Left renal cortex interstitium (tissue), 4 donors: ENCODE data around the gene HOXB1. TPM values are rescaled to one million over a fixed set of nuclear protein-coding genes. Genes with fewer than 3 reads are reported as not detected.
A peak's percentile ranks its signal among the peaks of the same experiment; 100 is the strongest.
"Not testable (repeated sequence)": the region's sequence is repeated elsewhere in the genome, so short reads cannot be mapped to it uniquely, and the experiment has no call there.

Source experiments
- DNase-seq, 4 donors: peaks; one replicate each; pipeline ENCODE4 v3.0.0-alpha.2; 2013; ENCODE audit warnings: low read depth in 4 of 4, low spot score in 2 of 4, missing footprints in 1 of 4
- polyA plus RNA-seq, 4 donors: library from polyadenylated mRNA; unstranded; fragments of 120-200 nt; gene quantifications; one replicate each; pipeline ENCODE4 v1.2.1, GENCODE V29; 2013; ENCODE audit not compliant: insufficient read length in 4 of 4

The HOXB1 gene
- polyA plus RNA-seq, 4 donors = 0.17 to 0.58 (median 0.40) TPM

DNA sequence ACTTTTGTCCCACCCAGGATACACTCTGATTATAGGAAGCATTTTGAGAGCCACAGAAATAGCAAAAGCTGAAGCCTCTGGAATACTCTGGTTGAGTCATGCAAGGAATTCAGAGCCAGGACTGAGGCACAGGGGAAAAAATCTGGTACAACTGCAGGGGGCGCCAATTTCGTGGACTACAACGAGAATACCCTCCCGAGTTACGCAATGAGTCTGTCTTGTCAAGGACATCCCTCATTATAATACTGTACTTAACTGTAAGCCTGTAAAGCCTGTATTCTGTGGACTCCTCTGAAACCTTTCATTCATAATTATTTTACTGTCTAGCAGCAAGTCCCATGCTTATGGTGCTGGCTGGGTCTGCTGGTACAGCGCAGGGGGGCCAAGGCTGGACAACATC is 7.8 kb downstream of the HOXB1 start:
- DNase-seq = no peak

DNA sequence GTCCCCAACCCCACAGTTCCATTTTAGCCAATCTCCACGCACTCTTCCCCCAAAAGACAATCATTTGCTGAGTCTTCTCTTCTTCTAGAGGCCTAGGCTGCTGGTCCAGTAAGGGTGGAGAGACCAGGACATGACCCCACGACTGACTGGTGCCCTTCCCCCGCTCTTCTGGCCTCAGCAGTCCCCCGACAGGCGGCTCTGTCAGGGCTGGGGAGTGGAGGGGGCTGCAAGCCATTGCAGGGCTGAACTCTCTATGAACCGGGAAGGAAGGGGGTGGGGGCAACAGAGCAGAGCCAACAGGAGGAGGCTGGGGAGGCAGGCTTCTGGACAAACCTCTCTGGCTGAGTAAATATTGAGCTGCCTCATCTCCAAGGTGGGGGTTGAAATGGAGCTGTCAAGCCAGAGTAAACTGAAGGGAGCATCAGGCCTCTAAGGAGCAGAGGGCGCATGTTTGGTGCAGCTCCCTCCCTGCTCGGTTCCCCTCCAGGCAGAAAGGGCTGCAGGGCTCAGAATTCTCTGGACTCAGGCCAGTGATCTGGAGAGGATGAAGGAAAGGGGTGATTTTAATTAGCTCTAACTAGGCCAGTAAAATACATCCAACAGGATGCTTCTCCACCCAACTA is 8.7 kb downstream of the HOXB1 start:
- DNase-seq = peak in 1 of 4 donors; percentile 85

DNA sequence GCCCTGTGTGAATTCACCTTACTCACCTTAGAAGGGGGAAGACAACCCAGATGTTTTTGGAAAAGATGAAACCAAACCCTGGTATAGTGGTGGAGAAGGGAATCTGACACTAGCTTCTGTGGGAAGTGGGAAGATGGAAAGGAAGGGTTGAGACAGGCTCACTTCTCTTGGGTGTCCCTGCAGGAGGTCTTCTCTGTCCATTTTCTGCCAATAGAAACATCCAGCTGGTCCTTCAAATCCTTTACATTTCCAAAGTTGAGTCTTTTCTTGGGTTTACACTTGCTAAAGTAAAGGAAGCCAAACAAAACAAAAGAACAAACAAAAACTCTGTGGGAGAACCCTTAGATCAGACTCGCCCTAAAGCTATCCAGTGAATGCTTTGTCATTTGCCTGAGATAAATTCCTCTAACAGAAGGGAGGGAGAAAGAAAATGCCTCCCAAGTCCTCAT is 10.2 kb downstream of the HOXB1 start:
- DNase-seq = no peak

DNA sequence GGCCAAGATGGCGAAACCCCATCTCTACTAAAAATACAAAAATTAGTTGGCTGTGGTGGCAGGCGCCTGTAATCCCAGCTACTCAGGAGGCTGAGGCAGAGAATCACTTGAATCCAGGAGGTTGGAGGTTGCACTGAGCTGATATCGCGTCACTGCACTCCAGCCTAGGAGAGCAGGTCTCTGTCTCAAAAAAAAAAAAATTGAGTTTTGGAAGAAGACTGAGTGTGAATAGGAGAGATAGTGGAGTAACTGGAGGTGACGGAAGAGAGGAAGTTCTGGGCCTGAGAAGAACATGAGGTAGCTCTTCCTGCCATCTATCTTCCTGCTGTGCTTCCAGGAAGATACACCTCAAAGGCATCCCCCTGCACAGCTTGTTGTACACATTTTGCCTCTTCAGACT is 11.4 kb downstream of the HOXB1 start:
- no peak for DNase-seq

DNA sequence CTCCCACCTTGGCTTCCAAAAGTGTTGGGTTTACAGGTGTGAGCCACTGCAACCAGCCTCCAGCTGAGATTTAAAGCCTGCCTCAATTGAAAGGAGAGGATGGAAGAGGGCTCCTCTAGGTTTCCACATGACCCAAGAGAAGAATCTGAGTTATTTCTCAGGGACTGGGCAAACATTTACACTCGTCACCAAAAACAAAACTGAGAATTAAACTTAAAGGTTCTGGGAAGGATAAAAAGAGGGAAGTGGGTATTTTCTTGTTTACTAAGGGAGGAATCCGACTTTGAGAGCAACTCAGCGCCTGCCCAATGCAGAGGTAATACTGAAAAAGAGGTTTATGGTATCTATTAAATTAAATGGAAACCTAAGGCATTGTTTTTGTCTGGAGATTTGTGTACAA is 13.3 kb downstream of the HOXB1 start:
- no peak for DNase-seq

DNA sequence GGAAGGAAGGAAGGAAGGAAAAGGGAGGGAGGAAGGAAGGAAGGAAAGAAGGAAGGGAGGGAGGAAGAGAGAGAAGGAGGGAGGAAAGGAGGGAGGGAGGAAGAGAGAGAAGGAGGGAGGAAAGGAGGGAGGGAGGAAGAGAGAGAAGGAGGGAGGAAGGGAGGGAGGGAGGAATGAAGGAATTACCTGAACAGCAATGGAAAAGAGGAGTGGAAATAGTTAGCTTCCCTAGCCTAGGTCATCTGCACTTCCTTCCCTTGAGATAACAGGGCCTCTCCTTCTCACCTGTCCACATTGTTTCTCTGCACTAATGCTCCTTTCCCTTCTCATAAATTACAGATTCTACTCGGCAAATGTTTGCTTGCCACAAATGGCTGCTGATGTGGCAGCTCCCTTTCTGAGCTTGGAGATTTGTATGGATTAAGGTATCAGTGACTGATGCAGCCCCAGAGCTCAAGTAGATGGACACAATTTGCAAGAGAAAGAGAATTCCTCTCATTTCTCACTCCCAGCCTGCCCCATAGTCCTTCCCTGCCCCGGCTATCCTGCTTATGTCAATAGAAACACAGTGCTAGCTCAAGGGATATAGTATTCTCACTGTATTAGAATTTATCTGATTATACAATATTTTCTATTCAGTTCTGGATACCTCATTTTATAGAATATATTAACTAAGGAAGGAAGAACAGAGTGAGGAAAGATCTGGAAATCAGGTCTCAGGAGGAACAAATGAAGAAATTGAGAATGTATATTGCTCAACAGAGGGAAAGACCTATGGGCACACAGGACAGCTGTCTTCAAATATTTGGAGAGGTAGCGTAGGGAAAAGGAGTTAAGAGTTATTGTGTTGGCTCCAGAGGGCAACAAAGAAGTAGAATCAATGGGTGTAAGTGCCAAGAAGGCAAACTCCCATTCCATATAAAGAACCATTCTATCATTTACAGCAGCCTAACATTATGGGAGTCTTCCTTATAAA is 14.6 kb downstream of the HOXB1 start:
- DNase-seq = no peak

DNA sequence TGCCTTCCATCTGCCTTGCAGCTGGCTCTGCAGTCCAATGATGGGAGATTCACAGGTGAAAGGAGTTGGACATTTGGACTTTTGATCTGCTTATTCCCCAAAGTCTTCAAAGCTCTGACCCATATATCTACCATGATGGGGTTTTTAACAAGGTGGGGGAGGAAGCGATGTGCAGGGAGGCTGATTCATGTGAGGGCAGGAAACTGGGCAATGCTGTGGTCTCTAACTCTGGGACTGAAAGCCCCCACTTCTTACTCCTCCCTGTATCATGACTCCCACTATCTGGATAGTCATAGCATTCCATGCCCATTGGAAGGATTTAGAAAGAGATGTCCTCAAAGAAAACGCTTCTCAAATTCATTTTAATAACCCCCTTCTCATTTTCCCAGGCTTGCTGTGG is 16.3 kb downstream of the HOXB1 start:
- DNase-seq = no peak

DNA sequence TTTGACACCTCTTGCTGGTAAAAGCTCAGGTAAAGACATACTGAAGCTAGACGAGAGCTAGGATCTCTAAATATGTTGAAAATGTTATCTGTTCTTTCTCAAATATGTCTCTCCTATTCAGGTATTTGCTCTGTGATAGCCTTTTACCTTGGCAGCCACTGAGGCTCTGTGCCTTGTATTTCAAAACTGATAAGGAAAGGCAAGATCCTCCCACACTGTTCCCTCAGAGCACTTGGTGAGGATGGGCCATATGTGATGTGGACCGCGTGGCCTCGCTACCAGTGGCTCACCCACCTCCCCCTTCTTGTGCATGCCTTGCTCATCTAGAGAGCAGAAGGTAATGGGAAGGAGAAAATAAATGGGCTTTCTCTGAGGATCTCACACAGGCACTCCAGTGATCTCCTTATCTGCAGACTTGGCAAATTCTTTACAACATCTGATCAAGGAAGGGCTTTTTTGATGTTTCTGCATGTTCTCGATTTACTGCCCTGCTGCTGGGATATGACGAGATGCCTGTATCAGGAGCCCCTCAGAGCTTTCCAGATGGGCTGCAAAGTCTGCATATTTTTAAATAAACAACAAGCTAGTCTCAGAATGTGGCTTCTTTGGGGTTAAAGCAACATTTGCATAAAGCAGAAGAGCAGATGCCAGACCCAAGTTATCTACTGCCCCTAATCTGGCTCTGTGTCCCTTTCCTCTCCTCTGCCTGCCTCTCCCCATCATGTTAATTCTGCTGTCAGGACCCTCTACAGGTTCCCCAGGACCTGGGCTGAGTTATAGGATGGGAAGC is 16.9 kb downstream of the HOXB1 start:
- DNase-seq = no peak

DNA sequence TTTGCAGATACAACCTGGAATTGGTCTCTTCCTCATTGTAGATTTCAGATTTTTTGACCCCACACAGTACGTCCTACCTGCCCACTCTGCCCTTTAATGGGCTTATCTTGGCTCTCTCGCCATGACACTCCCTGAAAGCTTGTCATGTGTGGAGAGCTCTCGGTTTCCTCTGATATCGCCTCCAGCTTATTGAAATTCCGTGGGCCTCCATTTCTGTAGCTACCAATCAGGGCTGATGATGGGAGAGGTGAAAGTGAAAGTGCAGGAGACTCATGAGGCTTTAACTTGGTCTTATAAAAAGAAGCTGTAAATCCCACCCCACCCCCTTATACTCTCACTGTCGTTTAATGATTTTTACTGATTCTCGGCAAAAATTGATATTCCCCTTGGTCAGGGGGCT is 17.7 kb downstream of the HOXB1 start:
- DNase-seq = no peak

DNA sequence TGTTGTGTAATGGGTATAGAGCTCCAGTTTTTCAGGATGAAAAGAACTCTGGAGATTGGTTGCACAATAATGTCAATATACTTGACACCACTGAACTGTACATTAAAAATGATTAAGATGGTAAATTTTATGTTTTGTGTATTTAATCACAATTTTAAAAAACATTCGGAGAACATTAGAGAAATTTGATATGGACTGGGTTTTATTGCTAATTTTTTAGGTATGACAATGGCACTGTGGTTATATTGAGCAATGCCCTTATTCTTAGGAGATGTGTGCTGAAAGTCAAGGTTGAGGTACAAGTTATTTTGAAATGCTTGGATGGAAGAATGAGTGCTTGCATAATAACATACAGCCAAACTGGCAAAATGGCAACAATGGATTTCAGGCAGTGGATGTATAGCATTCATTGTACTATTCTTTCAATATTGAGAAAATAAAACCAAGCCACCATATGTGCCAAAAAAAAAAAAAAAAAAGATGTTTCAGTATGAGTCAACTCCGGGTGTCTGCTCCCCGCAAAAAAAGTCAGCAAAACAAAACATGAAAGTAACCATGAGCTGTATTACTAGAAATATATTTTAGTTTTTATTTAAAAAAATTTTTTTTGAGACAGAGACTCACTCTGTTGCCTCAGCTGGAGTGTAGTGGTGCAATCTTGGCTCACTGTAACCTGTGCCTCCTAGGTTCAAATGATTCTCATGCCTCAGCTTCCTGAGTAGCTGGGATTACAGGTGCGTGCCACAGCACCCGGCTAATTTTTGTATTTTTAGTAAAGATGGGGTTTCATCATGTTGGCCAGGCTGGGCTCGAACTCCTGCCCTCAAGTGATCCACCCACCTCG is 19.8 kb downstream of the HOXB1 start:
- no peak for DNase-seq

DNA sequence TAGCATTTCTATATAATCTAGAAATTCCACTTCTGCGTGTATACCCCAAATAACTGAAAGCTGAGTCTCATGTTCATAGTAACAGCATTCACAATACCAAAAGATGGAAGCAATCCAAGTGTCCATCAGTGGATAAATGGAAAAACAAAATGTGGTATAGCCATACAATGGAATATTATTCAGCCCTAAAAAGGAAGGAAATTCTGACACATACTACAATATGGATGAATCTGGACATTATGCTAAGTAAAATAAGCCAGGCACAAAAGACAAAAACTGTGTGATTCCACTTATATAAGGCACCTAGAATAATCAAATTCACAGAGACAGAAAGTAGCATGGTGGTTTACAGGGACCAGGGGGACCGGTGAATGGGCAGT is 20.4 kb downstream of the HOXB1 start:
- DNase-seq = no peak

DNA sequence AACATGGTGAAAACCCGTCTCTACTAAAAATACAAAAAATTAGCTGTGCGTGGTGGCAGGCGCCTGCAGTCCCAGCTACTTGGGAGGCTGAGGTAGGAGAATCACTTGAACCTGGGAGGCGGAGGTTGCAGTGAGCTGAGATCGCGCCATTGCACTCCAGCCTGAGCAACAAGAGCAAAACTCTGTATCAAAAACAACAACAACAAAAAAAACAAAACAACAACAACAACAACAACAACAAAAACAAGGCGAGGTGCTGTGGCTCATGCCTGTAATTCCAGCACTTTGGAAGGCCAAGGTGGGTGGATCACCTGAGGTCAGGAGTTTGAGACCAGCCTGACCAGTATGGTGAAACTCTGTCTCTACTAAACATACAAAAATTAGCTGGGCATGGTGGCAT is 21.1 kb downstream of the HOXB1 start:
- not testable (repeated sequence) for DNase-seq

DNA sequence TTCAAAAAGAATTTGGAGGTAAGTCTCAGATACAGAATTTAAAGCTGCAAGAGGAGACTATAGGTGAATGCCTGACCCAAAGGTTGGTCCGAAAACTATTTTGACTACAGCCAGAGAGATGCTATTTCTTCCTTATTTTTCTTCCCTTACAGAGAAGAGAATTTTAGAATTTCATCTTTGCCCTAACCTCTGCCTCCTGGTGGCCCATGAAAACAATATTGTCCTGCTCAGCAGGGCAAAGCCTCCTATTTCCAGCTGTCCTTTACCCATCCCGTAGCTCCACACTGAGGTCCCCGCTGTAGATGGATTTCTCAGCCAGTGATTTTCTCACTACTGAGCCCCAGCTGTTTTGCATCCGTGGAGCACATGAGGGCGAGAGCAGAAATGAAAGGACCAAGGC is 24.6 kb downstream of the HOXB1 start:
- DNase-seq = no peak

DNA sequence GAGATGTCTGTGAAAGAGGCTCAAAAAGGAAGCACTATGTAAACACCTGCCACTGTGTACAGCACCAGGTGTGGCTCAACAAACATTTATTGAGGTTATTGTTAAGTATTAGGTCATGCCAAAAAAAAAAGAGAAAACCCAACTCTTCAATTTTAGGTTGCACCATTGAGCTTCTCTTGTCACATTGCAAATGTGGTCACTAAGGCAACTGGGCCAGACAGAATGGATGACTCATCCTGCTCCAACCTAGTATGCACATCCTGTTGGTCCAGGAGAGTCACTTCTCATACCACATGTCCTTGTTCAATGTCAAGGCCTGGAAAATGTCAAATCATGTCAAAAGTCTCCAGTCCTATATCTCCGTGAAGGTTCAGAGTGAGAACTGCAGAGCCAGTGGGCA is 25.0 kb downstream of the HOXB1 start:
- DNase-seq = no peak

DNA sequence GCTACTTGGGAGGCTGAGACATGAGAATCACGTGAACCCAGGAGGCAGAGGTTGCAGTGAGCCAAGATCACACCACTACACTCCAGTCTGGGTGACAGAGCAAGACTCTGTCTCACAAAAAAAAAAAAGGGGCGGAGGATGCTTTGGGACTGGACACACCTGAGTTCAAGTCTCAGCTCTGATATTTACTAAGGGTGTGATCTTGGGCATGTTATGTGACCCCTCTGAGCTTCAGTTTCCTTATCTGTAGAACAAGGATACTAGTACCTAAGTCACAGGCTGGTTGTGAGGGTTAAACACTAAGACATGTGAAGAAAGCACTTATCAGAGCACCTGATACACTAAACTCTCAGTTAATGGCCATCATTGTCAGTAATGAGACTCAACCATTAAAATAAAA is 25.9 kb downstream of the HOXB1 start:
- DNase-seq = no peak

DNA sequence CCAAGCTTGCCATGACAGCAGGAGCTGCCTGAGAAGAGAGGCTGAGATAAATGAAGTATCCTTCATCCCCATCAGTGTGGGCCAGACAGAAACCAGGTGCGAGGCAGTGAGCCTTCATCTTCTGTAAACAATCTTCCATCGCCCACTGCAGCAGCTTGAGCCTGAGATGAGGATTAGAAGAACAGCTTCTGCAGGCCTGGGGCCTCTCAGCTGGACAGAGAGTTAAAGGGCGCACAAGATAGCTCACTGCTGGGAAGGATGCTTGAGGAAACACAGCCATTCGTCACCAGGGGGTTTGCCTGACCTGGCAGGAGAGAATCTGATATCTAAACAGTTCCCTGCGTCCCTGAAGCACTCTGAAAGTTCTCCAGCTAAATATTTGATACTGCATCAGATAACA is 27.1 kb downstream of the HOXB1 start:
- no peak for DNase-seq

DNA sequence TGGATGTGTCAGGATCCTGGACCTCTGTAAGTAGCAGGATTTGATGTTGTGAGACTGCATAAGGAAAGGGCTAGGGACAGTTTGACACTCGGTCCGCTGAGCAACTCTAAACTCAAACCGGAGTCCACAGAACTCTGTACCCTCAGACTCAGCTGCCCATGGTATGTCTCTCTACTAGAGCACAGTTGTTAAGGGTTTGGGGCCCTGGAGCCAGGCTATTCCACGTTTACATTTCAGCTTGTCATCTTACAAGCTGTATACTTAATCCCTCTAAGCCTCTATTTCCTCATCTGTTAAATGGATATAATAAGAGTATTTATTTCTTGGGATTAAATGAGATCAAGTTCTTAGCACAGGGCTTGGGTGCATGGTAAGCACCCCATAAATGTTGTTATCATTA is 27.9 kb downstream of the HOXB1 start:
- no peak for DNase-seq

DNA sequence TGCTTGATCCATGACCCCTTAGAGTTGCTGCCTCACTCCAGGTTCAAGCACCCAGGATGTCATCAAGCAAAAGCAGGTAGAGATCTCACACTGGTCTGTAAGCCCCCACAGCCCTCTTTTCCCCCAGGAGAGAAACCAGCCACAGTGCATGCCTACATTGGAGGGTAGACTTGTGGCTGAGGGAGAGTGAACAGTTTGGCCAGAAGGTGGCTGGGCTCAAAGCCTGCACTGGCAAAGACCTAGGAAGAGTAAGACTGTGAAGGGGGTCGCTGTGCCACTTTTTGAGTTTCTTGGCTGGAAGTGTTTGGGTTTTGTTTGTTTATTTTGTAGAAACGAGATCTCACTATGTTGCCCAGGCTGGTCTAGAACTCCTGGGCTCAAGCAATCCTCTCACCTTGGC is 28.5 kb downstream of the HOXB1 start:
- DNase-seq = no peak

DNA sequence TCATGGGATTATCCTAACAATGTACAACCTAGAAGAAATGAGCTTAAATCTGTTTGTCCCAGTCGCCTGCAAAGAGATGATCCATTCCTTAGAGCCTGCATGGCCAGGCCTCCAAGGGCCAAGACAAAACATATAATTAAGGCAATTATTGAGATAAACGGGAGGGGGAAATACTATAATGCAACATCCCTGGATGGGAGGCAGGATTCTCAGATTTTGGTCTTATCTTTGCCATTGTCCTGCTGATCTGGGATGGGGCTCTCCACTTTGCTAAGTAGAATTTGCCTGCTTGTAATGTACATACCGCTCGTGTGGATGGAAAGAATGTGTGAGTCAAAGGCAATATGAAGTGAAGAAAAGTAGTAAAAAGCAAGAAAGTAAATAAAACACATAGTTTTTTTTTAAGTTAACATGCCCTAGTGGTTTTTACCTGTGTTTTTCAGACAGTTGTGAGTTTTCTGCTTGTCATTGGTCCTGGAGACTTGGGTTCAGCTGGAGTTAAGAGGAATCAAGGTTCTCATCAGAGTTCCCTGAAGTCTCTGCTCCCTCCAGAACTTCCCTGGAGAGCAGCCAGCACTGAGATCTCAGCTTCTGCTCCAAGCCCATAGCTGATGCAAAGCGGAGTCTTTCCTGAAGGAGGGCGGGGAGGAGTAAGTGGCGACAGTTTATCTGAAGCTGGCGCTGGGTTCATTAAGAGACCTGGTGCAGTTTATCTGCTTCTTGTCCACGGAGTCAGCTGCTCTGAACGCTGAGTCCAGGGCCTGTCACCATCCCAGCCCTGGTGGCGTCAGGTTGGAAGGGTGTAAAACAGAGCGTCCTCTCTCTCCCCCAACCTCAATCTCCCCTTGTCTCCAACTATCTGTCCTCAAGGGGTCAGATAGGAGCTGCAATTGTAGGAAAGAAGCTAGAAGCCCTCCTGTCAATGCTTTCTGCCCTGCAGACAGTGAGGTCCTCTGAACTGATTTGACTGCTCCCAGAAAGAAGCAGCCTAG is 30.1 kb downstream of the HOXB1 start:
- no peak for DNase-seq
